HEK293T (cell line): ENCODE measurements around the gene RPL15.

Source experiments
- CTBP1 ChIP-seq: fragments of 450-650 bp; IDR thresholded peaks from 2 replicates; pipeline ENCODE4 v1.6.1; 2016; ENCODE audit warnings: borderline replicate concordance
- ELF4 ChIP-seq: fragments of 450-650 bp; IDR thresholded peaks from 2 replicates; pipeline ENCODE4 v1.6.1; 2017; ENCODE audit warnings: antibody characterized with exemption
- FOXA1 ChIP-seq: fragments of 450-650 bp; IDR thresholded peaks from 2 replicates; pipeline ENCODE4 v1.6.1; 2016; ENCODE audit warnings: mild to moderate bottlenecking
- FOXM1 ChIP-seq: fragments of 450-650 bp; IDR thresholded peaks from 2 replicates; pipeline ENCODE4 v1.6.1; 2017; ENCODE audit warnings: mild to moderate bottlenecking, borderline replicate concordance
- SP1 ChIP-seq: fragments of 450-650 bp; IDR thresholded peaks from 2 replicates; pipeline ENCODE4 v1.6.1; 2017
- SUZ12 ChIP-seq: fragments of 450-650 bp; IDR thresholded peaks from 2 replicates; pipeline ENCODE4 v1.6.1; 2016; ENCODE audit warnings: mild to moderate bottlenecking
- TARDBP ChIP-seq: fragments of 450-650 bp; IDR thresholded peaks from 2 replicates; pipeline ENCODE4 v1.6.1; 2016
- ZNF384 ChIP-seq: fragments of 450-650 bp; IDR thresholded peaks from 2 replicates; pipeline ENCODE4 v1.6.1; 2016

GRCh38 chr3:23952646-23953045 lies 35.7 kb downstream of the RPL15 start:
- no peak for TF ChIP-seq SP1
- TF ChIP-seq FOXM1: no peak
- no peak for TF ChIP-seq ZNF384
- no peak for TF ChIP-seq FOXA1
- TF ChIP-seq ELF4: no peak
- TF ChIP-seq CTBP1: no peak
- TF ChIP-seq TARDBP: no peak
- TF ChIP-seq SUZ12: no peak
